Activated naive CD4-positive, alpha-beta T cell treated with Interleukin-2 at 50 U/mL for 16 hours (primary cell): ENCODE data around the gene HSH2D.
"Not testable (repeated sequence)": the region's sequence is repeated elsewhere in the genome, so short reads cannot be mapped to it uniquely, and the experiment has no call there.

Experiments used
- DNase-seq: peaks from one replicate; pipeline ENCODE4 v3.0.0-alpha.2; 2020

HSH2D gene, protein sequence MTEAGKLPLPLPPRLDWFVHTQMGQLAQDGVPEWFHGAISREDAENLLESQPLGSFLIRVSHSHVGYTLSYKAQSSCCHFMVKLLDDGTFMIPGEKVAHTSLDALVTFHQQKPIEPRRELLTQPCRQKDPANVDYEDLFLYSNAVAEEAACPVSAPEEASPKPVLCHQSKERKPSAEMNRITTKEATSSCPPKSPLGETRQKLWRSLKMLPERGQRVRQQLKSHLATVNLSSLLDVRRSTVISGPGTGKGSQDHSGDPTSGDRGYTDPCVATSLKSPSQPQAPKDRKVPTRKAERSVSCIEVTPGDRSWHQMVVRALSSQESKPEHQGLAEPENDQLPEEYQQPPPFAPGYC

GRCh38 chr19:16143399-16144215 is at the start of gene HSH2D:
HSH2D (plus strand) TSS chr19:16143685; CDS start chr19:16148751, 5,066 bp downstream.
- DNase-seq, result peak; percentile 77

- DNase-seq, result no peak
These were observed 49.0 kb upstream of the HSH2D start for GRCh38 chr19:16094360-16095070.

- DNase-seq, result no peak
These were observed 48.4 kb upstream of the HSH2D start for GRCh38 chr19:16095071-16095571.

GRCh38 chr19:16096280-16096855 is 47.1 kb upstream of the HSH2D start:
- DNase-seq, result no peak

- no peak for DNase-seq
These were observed 45.1 kb upstream of the HSH2D start for GRCh38 chr19:16098416-16098768.

DNA sequence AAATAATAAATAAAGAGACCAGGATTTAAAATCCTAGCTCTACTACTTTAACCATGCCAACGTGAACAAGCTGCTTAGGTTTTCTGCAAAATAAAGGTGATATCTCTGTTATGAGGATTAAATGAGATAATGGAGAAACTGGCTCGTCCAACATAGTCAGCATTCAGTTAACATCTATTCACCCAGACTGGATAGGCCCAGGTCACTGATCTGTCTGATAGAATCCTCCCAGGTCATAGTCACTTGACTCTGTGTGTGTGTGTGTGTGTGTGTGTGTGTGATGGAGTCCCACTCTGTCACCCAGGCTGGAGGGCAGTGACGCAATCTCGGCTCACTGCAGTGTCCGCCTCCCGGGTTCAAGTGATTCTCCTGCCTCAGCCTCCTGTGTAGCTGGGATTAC is 44.7 kb upstream of the HSH2D start:
- DNase-seq, result no peak

DNA sequence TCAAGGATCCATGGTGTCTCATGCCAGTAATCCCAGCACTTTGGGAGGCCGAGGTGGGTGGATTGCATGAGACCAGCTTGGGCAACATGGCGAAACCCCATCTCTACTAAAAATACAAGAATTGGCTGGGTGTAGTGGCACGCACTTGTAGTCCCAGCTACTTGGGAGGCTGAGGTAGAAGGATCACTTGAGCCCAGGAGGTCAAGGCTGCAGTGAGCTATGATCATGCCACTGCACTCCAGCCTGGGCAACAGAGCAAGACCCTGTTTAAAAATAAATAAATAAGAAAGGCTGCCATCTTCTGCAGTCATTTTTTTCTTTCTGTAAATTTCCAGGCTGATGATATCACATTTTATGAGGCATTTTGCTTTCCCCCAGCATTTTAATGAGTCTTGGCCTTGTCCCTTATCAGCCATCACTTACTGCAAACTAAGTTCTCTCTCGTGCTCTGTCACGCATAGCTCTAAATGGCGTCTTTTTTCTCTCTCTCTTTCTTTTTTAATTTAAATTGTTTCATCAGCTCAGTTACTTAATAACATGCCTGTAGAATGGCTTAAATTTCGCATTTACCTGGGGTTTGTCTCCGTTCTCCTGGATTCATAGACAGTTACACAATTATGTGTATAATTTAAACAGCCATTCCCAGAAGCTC is 44.0 kb upstream of the HSH2D start:
- DNase-seq, result not testable (repeated sequence)

DNA sequence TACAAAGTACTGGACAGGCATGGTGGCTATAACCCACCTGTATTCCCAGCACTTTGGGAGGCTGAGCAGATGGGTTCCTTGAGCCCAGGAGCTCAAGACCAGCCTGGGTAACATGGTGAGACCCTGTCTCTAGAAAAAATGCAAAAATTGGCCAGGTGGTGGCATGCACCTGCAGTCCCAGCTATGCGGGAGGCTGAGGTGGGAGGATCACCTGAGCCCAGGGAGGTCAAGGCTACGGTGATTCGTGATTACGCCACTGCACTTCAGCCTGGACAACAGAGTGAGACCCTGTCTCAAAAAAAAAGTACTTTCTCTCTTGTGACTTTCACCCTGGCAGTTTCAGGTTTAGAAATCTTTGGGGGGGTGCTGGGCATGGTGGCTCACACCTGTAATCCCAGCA is 43.0 kb upstream of the HSH2D start:
- no peak for DNase-seq

DNA sequence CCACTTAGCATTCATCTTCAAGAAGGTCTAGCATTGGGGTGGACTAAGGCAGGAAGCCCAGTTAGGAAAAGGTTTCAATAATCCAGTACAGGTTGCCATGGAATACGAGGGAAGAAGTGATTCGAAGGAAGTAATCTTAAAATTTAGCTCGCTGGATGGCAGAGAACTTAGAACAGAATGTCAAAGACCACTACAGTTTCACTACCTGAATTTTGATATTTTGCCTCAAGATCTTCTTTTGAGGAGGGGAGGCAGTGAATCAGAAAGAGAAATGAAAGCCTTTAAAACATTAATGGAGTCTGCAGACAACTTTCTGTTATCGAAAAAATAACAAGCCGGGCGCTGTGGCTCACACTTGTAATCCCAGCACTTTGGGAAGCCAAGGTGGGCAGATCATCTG is 38.8 kb upstream of the HSH2D start:
- DNase-seq, result no peak

- no peak for DNase-seq
These were observed 37.4 kb upstream of the HSH2D start for GRCh38 chr19:16106121-16106520.

DNA sequence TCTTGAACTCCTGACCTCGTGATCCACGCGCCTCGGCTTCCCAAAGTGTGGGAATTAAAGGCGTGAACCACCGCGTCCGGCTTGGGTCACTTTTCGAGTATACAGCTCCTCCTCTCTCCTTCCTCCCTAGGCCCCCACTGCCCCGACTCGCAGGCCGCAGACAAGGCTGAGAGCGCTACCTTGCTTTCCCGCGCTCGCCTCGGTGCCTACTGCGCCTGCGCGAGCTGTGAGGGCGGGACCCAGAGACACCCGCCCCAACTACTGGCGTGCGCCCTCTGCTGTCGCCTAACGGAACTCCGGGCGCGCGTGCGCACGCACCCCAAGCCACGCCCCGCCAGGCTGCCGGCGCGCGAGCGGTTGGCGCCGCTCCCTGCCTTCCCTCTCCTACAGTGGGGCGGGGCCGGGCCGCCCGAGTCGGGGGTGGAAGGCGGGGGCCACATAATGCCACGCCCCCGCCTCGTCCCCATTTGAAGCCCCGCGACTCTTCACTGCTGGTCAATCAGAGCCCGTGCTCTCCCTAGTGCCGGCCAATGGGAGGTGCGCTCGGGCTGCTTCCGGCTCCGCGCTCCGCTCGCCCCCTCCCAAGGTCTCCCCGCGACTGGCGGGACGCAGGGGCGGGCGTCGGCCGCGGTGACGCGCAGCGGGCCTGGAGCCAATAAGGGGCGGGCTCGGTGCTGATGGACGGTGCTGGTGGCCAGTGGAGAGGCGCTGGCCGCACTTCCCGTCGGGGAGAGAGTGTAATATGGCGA is 32.2 kb upstream of the HSH2D start, which contains the start of gene RAB8A:
Gene RAB8A, plus strand, starts transcription at position 730 of the 749 bp plus-strand sequence. Its CDS starts 13 bp downstream, at position 743.
- peak; percentile 99 for DNase-seq

- DNase-seq, result no peak
These were observed 31.4 kb upstream of the HSH2D start for GRCh38 chr19:16111909-16112752.

- DNase-seq, result no peak
These were observed 30.7 kb upstream of the HSH2D start for GRCh38 chr19:16112778-16113177.

- DNase-seq, result no peak
These were observed 29.8 kb upstream of the HSH2D start for GRCh38 chr19:16113727-16114126.

GRCh38 chr19:16115301-16116039 is 28.0 kb upstream of the HSH2D start:
- no peak for DNase-seq

GRCh38 chr19:16116067-16116466 is 27.4 kb upstream of the HSH2D start:
- DNase-seq, result no peak

GRCh38 chr19:16117594-16118033 is 25.9 kb upstream of the HSH2D start:
- DNase-seq, result no peak

DNA sequence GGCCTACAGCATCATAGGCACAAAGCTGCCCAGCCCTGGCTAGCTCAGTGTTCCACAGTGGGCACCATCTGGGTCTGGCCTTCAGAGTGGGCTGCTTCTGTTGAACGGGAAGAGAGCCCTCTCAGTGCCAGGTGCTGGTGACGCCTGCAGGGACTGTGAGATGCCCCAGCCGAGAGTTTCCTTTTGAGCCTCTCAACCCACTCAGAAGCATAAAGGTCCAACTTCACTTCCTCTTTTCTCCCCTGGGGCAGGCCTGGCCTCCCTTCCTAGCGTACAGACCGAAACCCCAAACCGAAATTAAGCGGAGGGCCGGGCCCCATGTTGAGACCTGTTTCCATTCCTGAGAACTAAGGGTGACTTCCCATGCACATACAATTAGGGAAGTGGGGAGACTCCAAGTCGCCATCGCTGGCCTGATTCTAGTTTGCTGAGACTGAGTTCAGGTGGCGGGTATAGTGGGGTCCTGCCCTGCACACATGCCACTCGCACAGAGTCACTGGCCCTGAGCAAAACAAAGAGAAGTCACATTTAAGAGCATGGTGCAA is 24.9 kb upstream of the HSH2D start:
- peak; percentile 51 for DNase-seq

- peak; percentile 39 for DNase-seq
These were observed 24.2 kb upstream of the HSH2D start for GRCh38 chr19:16119075-16119857.
